Anterior cingulate cortex (tissue), 58 donors: Measurements from ENCODE around the gene IQSEC3.
"Not testable (repeated sequence)": the region's sequence is repeated elsewhere in the genome, so short reads cannot be mapped to it uniquely, and the experiment has no call there.

Source experiments
- DNase-seq, 58 donors: peaks; one replicate each; lab custom pipeline; 2025; lab: John Stamatoyannopoulos, UW

IQSEC3 gene

DNA sequence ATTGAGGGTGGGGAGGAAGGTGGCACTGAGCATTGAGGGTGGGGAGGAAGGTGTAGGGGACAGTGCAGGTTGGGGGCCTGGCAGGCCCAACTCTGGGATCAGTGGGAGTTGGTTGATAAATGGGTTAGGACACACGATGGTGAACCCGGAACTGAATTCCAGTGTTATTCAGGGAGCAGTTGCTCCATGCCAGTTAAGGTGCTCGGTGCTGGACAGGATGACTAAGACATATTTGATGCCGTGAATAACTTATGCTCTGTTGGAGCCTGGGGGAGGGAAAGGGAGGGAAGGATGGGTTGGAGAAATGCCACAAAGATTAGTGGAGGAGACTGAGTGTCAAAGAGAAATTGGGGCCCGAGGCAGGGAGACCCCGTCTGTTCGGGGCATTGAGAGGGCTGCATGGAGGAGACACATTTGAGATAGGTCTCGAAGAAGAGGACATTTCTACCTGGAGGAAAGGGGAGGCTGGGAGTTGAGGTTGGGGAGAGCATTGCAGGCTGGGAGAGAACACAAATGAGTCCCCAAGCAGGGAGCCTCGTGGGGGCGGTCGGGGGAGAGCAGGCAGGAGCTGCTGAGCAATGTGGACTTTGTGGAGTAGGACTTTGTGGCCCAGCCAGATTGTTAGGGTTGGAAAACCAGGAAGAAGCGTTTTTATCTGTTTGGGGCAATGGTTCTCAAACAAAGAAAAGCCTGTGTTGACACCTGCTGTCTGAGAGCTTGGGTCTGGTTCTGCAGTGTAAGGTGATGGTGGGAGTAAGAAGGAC lies 65.3 kb downstream of the IQSEC3 start:
- DNase-seq, result no peak

DNA sequence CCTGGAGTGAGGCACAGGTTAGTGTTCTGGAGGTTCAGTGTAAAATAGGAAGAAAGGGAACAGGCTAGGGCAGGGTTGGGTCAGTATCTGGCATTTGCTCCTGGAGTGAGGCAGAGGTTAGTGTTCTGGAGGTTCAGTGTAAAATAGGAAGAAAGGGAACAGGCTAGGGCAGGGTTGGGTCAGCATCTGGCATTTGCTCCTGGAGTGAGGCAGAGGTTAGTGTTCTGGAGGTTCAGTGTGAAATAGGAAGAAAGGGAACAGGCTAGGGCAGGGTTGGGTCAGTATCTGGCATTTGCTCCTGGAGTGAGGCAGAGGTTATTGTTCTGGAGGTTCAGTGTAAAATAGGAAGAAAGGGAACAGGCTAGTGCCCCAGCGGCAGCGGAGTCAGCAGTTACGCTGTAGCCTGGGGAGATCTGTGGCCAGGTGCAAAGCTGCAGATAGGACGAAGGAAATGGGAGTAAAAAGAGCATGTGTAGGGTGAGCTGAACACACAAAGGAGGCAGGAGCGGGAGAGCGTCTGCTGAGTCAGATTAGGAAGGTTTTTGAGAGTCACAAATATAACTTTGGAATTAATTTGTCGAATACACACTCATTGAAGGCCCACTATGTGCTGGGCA lies 67.2 kb downstream of the IQSEC3 start:
- not testable (repeated sequence) for DNase-seq

DNA sequence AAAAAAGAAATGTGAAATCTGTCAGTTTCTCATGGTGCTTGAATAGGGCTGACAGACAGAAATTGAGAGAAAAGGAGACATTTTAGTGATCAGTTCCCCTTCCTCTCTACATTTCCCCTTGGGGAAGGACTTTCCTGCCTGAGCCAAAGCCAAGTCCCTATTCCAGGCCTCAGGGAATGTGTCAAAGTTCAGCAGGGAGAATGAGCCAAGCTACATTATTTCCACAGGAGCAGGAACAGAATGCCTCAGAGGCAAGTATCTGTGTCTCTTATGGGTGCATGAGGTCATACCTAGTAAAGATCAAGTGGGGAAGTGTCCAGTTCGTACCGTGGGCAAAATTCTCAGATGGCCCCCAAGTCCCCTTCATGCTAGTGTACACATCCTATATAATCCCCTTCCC lies 68.6 kb downstream of the IQSEC3 start:
- DNase-seq, result no peak

DNA sequence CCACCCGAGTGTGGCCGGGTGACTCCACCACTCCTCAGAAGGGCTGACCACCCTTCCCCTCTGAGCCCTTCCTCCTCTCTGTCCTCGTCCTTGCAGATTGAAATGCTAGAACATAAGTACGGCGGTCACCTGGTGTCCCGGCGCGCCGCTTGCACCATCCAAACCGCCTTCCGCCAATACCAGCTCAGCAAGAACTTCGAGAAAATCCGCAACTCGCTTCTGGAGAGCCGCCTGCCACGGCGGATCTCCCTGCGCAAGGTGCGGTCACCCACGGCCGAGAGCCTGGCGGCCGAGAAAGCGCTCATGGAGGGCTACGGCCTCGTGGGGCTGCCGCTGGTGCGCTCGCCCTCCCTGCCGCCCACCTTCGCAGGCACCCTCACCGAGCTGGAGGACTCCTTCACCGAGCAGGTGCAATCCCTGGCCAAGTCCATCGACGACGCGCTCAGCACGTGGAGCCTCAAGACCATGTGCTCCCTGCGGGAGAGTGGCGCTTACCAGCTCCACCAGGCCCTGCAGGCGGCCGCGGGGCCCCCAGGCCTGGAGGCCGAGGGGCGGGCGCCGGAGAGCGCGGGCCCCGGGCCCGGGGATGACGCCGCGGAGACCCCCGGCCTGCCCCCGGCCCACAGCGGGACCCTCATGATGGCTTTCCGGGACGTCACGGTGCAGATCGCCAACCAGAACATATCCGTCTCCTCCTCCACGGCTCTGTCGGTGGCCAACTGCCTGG lies 71.8 kb downstream of the IQSEC3 start:
- no peak for DNase-seq

DNA sequence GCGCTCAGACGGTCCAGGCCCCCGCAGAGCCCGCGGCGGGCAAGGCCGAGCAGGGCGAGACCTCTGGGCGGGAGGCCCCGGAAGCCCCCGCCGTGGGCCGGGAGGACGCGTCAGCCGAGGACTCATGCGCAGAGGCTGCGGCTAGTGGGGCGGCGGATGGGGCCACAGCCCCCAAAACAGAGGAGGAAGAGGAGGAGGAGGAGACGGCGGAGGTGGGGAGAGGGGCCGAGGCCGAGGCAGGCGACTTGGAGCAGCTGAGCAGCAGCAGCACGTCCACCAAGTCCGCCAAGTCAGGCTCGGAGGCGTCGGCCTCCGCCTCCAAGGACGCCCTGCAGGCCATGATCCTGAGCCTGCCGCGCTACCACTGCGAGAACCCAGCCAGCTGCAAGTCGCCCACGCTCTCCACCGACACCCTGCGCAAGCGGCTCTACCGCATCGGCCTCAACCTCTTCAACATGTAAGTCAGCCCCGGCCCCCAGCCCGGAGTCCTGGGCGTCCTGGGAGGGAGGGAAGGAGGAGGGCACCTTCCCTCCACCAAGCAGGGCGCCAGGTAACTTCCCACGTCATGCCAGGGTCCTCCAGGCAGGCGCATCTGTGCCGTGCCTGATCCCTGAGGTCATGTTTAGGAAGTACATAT lies 72.4 kb downstream of the IQSEC3 start:
- DNase-seq, result peak in 1 of 58 donors; percentile 12

DNA sequence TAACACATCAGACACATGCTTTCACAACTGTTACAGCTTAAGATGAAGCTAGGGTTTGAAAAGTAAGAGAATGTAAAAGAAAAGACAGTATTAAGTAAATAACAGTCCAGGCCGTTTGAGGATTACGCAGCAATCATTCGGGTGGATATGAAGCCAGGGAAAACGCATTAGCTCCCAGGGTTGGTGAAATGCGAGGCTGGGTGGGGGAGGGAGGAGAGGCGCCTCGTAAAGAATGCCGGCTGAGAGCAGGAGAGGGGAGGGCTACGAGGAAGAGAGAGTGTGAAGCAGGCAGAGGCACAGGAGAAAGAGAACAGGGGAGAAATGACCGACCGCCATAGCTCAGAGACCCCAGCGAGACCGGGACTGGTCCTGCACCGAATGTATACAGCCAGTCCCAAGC lies 73.0 kb downstream of the IQSEC3 start:
- DNase-seq, result peak in 1 of 58 donors; percentile 12

DNA sequence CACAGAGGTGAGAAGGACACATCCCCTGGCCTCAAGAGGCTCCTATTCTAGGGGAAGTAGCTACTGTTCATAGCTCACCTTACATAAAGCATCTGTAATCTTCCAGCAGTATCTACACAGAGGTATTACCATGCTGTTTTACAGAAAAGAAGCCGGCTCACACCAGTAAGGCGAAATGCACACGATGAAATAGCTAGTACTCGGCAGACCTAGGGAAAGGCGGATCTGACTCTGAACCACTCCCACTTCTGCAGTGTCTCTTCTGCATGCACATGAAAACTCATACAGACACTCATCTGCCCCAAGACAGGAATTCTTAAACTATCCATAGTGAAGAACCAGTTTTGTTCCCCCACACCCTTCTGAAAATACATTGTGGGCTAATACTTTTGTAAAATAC lies 73.6 kb downstream of the IQSEC3 start:
- no peak for DNase-seq

DNA sequence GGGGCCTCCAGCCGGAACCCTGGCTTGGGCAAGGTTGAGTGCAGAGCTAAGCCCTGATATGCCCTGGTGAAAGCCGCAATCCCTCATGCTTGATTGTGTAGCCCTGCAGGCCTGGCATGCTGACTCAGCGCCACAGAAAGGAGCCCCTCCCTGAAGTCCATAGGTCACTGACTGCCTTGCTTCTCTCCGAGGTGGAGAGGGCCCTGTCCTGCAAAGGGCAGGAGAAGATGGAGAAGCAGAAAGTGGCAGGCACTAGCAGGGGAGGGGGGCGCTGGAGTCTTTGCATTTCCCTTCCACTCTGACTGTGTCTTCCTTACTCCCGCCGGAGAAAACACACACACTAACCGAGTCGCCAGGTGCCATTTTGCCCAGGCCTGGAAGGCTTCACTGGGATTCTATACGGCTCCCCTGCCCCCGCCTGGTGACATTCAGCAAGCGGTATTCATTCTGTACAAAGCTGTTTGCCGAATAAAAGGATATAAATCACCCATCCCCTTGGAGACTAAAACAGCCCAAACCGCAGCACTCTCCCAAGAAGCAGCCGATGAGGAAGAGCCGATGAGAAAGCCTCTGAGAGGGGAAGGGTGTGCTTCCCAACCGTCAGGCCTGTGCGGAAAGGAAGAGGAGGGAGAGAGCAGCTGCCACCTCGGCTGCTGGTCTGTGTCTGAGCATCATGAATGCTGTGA lies 77.5 kb downstream of the IQSEC3 start:
- DNase-seq, result peak in 6 of 58 donors; percentile 5 to 32 (median 21)

DNA sequence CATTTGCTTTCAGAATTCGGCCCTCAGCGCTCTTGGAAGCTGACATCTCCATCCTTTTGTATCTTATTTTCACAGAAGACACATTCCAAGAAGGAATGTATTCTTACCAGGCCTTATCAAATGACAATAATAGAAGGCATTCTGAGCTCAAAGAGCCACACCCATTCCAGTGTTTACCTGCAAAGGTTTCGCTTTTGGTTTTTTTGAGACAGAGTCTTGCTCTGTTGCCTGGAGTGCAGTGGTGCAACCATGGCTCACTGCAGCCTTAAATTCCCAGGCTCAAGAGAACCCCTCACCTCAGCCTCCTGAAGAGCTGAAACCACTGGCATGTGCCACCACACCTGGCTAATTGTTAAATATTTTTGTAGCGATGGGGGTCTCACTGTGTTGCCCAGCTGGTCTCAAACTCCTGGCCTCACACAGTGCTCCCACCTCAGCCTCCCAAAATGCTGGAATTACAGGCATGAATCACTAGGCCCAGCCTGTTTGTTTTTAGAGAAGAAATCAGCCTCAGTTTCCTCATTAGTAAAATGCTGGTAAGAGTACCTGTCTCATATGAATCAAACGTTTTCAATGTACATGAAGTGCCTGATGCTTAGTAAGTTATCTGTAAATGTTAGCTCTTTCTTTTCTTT lies 78.2 kb downstream of the IQSEC3 start:
- no peak for DNase-seq

DNA sequence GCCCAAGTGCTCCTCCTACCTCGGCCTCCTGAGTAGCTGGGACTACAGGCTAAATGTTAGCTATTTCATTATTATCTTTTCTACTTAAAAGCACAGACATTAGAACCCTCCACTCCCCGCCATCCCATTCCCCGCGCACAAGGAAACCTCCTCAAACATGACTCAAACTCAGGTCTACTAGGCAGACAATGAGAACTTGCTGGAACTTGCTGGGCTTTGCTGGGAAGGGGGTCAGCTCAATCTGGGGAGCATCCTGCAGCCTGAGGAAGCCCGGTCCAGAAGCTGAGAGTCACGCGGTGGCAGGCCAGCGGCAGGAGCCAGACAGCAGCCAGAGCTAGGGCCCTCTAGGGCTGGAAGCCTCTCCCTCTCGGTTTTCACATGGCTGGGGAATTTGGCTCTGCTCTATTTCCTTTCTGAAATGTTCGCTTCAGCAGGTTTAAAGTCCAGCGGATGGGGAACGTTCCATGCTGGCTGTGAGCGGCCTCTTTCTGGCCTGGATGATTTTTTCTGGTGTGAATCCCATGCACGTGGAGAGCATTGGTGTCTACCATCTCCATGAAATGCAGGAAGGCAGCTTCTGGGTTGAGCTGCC lies 78.9 kb downstream of the IQSEC3 start:
- peak in 1 of 58 donors; percentile 14 for DNase-seq

DNA sequence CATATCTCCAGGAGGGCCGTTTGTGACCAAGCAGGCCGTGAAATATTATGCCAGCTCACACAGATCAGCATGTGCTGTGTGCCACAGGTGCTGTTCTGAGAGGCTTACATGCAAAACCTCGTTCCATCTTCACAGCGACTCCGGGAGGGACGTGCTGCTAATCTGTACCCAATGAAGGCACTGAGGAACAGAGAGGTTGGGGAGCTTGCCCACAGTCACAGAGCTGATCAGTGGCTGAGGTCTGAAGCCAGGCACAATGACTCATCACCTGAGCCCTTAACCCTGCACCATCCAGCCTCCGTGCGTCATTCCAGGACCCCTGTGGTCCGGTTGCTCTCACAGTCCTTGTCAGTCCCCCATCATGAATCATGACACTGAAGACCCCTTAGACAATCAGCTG lies 80.7 kb downstream of the IQSEC3 start:
- DNase-seq, result no peak

DNA sequence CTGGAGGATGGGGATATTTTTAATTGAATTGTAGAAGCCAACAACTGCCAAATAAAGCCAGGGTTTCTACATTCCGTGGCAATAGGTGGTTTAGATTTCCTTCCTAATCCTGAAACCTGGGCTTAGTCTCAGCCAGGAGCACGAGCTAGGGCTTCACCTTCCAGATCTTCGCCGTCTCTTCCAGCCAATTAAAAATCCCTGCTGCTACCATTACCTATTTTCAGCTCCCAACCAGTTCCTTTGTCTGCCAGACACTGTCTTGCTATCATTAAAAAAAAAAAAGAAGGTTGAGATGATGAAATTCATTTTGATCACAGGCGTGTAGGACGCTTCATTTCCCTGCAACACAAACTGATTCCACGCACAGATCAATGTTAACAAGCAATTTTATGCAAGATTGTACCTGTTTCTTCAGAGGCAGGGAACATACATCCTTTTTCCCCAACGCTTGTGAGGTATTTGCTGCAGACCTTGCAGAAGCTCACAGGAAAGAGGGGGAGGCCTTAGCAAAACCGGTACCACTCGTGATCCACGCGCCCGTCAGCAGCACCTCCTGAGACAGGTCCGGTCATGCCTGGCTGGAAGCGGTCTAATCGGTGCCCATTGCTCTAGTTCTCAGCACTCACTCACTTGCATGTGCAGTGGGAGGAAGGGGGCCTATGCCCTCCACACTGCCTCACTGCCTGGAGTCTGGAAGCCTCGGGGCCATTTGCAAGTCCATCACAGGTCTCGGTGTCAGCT lies 82.3 kb downstream of the IQSEC3 start:
- peak in 1 of 58 donors; percentile 26 for DNase-seq

DNA sequence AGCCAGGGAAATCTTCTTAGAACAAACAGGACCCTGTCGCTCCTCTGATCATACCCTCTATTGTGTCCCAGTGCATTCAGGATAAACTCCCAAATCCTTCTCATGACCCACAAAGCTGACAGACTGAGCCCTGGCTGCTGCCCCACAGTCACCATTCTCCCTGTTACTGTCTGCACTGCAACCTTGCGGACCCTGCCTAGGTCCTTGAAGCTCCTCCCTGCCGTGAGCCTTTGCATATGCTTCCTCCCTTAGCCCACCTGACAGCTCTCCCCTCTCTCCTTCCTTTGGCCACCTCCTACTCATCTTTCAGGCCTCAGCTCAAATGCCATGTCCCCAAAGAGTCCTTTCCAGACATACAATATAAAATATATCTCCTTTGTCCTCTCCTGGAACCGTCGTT lies 85.0 kb downstream of the IQSEC3 start:
- DNase-seq, result no peak

DNA sequence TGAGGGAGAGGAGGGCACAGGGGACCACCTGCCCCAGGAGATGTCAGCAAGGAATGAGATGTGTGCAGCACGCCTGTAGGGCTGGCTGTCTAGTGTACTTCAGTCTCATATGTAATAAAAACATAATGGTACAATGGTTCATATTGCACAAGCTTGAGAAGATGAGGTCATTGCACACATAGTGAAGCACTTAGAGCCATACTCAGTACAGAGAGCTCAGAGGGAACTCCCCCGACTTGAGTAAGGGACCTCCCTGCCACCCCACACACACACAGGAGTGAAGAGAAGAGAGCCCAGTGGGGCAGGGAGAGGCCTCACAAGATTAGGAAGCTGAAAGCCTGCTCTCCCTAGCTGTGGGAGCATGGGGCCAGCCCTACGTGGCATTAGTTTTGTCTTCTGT lies 85.9 kb downstream of the IQSEC3 start:
- DNase-seq, result no peak

DNA sequence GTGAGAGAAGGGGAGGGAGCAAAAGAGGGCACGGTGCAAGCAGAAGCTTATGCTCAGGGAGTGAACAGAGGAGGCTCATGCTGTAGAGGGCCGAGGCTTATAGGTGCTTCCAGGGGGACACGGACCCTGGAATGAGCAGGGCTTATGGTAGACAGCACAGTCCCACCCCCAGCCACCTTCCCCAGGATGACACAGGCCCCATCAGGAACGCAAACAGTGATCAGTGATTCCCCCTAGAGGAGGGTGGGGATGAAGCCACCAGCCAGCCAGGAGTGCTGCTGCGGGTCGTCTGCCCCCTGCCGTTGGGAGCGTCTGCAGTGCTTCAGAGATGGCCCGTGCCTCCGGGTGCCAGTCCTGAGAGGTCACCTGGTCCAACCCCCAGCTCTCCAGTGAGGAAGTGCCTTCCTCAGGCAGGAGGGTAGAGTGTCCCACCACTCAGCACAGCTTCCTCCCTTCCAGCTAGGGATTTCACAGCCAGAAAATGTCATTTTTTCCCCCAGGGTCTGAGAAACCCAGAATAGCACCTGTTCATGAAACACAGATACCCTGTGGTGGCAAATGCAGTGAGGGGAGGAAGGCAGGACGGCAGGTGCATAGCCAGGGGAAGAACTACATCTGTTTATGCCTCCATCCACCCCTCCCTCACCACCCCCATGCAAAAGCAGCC lies 86.6 kb downstream of the IQSEC3 start:
- peak in 28 of 58 donors; percentile 5 to 55 (median 24) for DNase-seq

DNA sequence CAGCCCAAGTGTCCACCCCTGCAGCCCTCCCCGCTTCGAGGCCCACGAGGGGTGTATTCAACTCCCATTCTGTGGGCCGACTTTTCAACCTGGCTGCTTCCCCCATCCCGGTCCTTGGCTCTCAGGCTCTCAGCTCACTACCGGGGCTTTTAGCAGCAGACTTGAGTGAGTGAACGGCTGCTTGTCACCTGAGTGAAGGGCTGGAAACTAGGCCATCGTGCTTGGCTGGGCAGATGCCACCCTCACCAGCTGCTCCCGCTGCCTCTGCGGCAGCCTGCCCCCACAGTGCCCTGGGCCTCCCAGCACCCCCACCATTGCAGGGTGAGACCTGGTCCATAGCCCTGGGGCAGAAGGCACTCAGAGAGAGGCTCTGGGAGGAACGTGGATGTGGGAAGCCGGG lies 87.5 kb downstream of the IQSEC3 start:
- DNase-seq, result no peak

DNA sequence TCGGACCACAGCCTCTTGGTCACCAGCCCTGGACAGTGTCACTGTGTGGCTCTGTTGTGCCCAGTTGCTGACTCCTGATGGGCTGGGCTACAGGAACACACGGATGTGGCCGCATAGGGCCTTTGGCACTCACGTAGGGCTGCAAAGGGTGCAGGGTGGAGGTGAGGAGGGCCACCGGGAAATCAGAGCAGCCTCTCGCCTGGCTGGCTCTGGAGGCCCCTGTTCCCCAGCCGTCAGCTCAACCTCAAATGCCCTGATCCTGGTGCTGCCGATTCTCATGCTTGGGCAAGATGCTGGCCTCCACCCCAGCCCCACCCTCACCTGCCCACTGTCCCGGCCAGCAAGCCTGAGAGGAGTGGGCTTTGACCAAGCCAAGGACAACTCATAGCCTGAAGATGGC lies 88.4 kb downstream of the IQSEC3 start:
- DNase-seq, result no peak

DNA sequence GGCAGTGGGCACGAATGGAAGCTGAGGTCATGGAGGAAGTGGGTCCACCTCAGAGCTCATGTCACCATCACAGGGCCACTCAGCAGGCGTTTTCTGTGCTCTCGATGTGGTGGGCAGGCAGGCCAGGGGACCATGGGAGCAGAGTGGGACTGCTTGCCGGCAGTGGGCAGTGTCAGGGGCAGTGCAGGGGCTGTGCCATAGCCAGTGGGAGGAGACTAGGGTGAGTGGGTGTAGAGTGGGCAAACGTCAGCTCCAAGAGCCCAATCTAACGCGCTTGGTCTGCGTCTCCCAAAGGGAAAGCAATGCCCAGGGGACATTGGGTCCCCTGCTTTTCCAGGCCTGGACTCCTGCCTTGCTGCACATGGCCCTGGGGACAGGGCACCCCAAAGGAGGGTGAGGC lies 89.1 kb downstream of the IQSEC3 start:
- no peak for DNase-seq
